Measurements from ENCODE around the gene FAIM2. TPM values are rescaled to one million over a fixed set of nuclear protein-coding genes. Genes with fewer than 3 reads are reported as not detected.

Gene FAIM2
- polyA plus RNA-seq, 1 donor from 2014 or later, result 5.3 TPM

GRCh38 chr12:49824895-49825294 is 78.8 kb downstream of the FAIM2 start:
- Histone ChIP-seq H3F3A (ENCODE audit: insufficient read depth, low read length, poor library complexity, severe bottlenecking) (no peaks in the 10 kb centered on the region), H4K20me1 (ENCODE audit: insufficient read depth) (no peaks in the 10 kb centered on the region), H2AFZ (ENCODE audit: low read depth, low read length) (no peak overlapping the region), H3K9me2 (ENCODE audit: insufficient read depth, low read length) (no peaks in the 10 kb centered on the region), H3K36me3 (ENCODE audit: insufficient read depth, low read length) (no peaks in the 10 kb centered on the region), H3K4me2 (ENCODE audit: low read length) (no peak overlapping the region), H3K4me3 (ENCODE audit: low read length) (no peak overlapping the region), H3K9ac (ENCODE audit: low read length) (no peak overlapping the region), H3K79me2 (replicated peaks; ENCODE audit: insufficient read depth, low read length) (peaks cover 42% of the 10 kb centered on the region), H3K27ac (ENCODE audit: low read length) (no peak overlapping the region), H3K9me3 (ENCODE audit: low read length) (no peaks in the 10 kb centered on the region), H3K27me3 (ENCODE audit: insufficient read depth, low read depth, low read length) (no peaks in the 10 kb centered on the region)
- TF ChIP-seq POLR2AphosphoS5 (IDR thresholded peaks at IDR 0.05) (no peak), REST (IDR thresholded peaks at IDR 0.05; ENCODE audit: borderline replicate concordance) (no peak), MXI1 (conservative IDR thresholded peaks at IDR 0.05; ENCODE audit: poor library complexity, severe bottlenecking) (no peak), SMC3 (conservative IDR thresholded peaks at IDR 0.05; ENCODE audit: poor library complexity) (no peak), EZH2 (IDR thresholded peaks at IDR 0.05; ENCODE audit: borderline replicate concordance, insufficient read depth, low read length, poor library complexity, severe bottlenecking) (no peak), EP300 (conservative IDR thresholded peaks at IDR 0.05; ENCODE audit: poor library complexity, severe bottlenecking) (no peak), RAD21 (conservative IDR thresholded peaks at IDR 0.05) (no peak), TAF1 (IDR thresholded peaks at IDR 0.05; ENCODE audit: low read depth) (no peak), CTCF (IDR thresholded peaks at IDR 0.05; ENCODE audit: poor library complexity, severe bottlenecking) (no peak)

- Histone ChIP-seq H3K9me3 (ENCODE audit: low read length) (no peaks in the 10 kb centered on the region), H3K36me3 (ENCODE audit: insufficient read depth, low read length) (no peaks in the 10 kb centered on the region), H3K9me2 (ENCODE audit: insufficient read depth, low read length) (no peaks in the 10 kb centered on the region), H3K4me2 (ENCODE audit: low read length) (no peak overlapping the region), H3K79me2 (replicated peaks; ENCODE audit: insufficient read depth, low read length) (peaks cover 42% of the 10 kb centered on the region), H3F3A (ENCODE audit: insufficient read depth, low read length, poor library complexity, severe bottlenecking) (no peaks in the 10 kb centered on the region), H3K27ac (ENCODE audit: low read length) (no peak overlapping the region), H2AFZ (ENCODE audit: low read depth, low read length) (no peak overlapping the region), H3K27me3 (ENCODE audit: insufficient read depth, low read depth, low read length) (no peaks in the 10 kb centered on the region), H3K4me3 (ENCODE audit: low read length) (no peak overlapping the region), H4K20me1 (ENCODE audit: insufficient read depth) (no peaks in the 10 kb centered on the region), H3K9ac (ENCODE audit: low read length) (no peak overlapping the region)
- TF ChIP-seq SMC3 (conservative IDR thresholded peaks at IDR 0.05; ENCODE audit: poor library complexity) (no peak), MXI1 (conservative IDR thresholded peaks at IDR 0.05; ENCODE audit: poor library complexity, severe bottlenecking) (no peak), RAD21 (conservative IDR thresholded peaks at IDR 0.05) (no peak), POLR2AphosphoS5 (IDR thresholded peaks at IDR 0.05) (no peak), TAF1 (IDR thresholded peaks at IDR 0.05; ENCODE audit: low read depth) (no peak), EP300 (conservative IDR thresholded peaks at IDR 0.05; ENCODE audit: poor library complexity, severe bottlenecking) (no peak), EZH2 (IDR thresholded peaks at IDR 0.05; ENCODE audit: borderline replicate concordance, insufficient read depth, low read length, poor library complexity, severe bottlenecking) (no peak), CTCF (IDR thresholded peaks at IDR 0.05; ENCODE audit: poor library complexity, severe bottlenecking) (no peak), REST (IDR thresholded peaks at IDR 0.05; ENCODE audit: borderline replicate concordance) (no peak)
Measured at GRCh38 chr12:49824416-49824815, 79.3 kb downstream of the FAIM2 start.

All from neural cell (in vitro differentiated cells).